ENCODE measurements around the gene DTYMK.

Gene DTYMK

GRCh38 chr2:241655516-241656189, 31.0 kb downstream of the DTYMK start:
- no peak for DNase-seq
- Histone ChIP-seq H3K18ac (ENCODE audit: low read length) (no peak overlapping the region), H4K5ac (ENCODE audit: low read length) (no peak overlapping the region), H2BK5ac (ENCODE audit: low read length) (no peak overlapping the region), H3K36me3 (ENCODE audit: control insufficient read depth, insufficient read depth, low read length) (peaks cover 14% of the 10 kb centered on the region), H3K23ac (ENCODE audit: low read length) (no peak overlapping the region), H4K8ac (ENCODE audit: low read depth, low read length) (no peak overlapping the region), H3K27ac (ENCODE audit: low read depth, low read length) (no peak overlapping the region), H3K4me1 (ENCODE audit: control insufficient read depth, low read depth, low read length) (no peaks in the 10 kb centered on the region), H3K4ac (ENCODE audit: low read depth, low read length) (no peak overlapping the region), H3K79me1 (ENCODE audit: low read length) (peaks cover 15% of the 10 kb centered on the region), H3K9ac (ENCODE audit: low read length) (no peak overlapping the region), H3K27me3 (ENCODE audit: insufficient read depth, low read length, poor library complexity) (no peaks in the 10 kb centered on the region), H2BK120ac (ENCODE audit: low read depth, low read length) (no peak overlapping the region), H3K4me2 (ENCODE audit: low read length) (no peak overlapping the region), H2BK15ac (replicated peaks; ENCODE audit: low read depth) (no peak overlapping the region), H3K56ac (ENCODE audit: low read length) (no peak overlapping the region), H2AK5ac (ENCODE audit: low read length) (no peak overlapping the region), H3K4me3 (ENCODE audit: low read length) (no peak overlapping the region), H3K79me2 (ENCODE audit: control insufficient read depth, insufficient read depth, low read length) (peaks cover 8% of the 10 kb centered on the region)
- WGBS (ENCODE audit: extremely low coverage, insufficient coverage, low lambda C conversion rate), result no CpG with 5 or more reads among the region's 17 CpGs

GRCh38 chr2:241654551-241654950, 32.1 kb downstream of the DTYMK start:
- no peak overlapping the region for H2BK5ac ChIP-seq (ENCODE audit: low read length)
- DNase-seq, result no peak
- no peak overlapping the region for H3K9ac ChIP-seq (ENCODE audit: low read length)
- no peak overlapping the region for H3K4me2 ChIP-seq (ENCODE audit: low read length)
- no peak overlapping the region for H2BK15ac ChIP-seq (replicated peaks; ENCODE audit: low read depth)
- H3K56ac ChIP-seq (ENCODE audit: low read length), result no peak overlapping the region
- peaks cover 14% of the 10 kb centered on the region for H3K36me3 ChIP-seq (ENCODE audit: control insufficient read depth, insufficient read depth, low read length)
- H3K27ac ChIP-seq (ENCODE audit: low read depth, low read length), result no peak overlapping the region
- no peak overlapping the region for H4K5ac ChIP-seq (ENCODE audit: low read length)
- H3K18ac ChIP-seq (ENCODE audit: low read length), result no peak overlapping the region
- no peak overlapping the region for H4K8ac ChIP-seq (ENCODE audit: low read depth, low read length)
- H2AK5ac ChIP-seq (ENCODE audit: low read length), result no peak overlapping the region
- H3K4me3 ChIP-seq (ENCODE audit: low read length), result no peak overlapping the region
- peaks cover 23% of the 10 kb centered on the region for H3K79me1 ChIP-seq (ENCODE audit: low read length)
- no peaks in the 10 kb centered on the region for H3K4me1 ChIP-seq (ENCODE audit: control insufficient read depth, low read depth, low read length)
- H3K4ac ChIP-seq (ENCODE audit: low read depth, low read length), result no peak overlapping the region
- H3K27me3 ChIP-seq (ENCODE audit: insufficient read depth, low read length, poor library complexity), result no peaks in the 10 kb centered on the region
- H3K79me2 ChIP-seq (ENCODE audit: control insufficient read depth, insufficient read depth, low read length), result peaks cover 17% of the 10 kb centered on the region
- WGBS (ENCODE audit: extremely low coverage, insufficient coverage, low lambda C conversion rate), result no CpG with 5 or more reads among the region's 12 CpGs
- H2BK120ac ChIP-seq (ENCODE audit: low read depth, low read length), result no peak overlapping the region
- H3K23ac ChIP-seq (ENCODE audit: low read length), result no peak overlapping the region

DNA sequence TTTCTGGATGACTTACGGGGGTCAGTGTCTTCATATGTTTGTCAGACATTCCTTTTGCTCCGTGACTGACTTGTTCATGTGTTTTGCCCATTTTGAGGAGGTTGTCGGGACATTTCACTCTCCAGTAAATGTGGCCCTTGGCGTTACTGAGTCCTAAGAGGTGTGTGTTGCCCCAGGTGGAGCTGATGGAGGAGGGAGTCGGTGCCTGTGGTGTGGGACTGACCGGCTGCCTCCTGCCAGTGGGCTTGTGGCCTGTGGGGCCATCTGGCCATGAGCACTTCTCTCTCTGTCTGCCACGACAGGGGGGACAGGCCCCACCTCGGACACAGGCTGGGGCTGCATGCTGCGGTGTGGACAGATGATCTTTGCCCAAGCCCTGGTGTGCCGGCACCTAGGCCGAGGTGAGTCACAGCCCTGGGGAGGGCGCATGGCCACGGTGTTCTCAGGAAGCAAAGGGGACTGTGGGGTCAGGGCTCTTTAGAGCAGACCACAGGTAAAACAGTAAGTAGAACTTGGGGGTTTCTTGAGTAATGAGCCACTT, 33.3 kb downstream of the DTYMK start:
- peaks cover 28% of the 10 kb centered on the region for H3K79me1 ChIP-seq (ENCODE audit: low read length)
- peaks cover 28% of the 10 kb centered on the region for H3K79me2 ChIP-seq (ENCODE audit: control insufficient read depth, insufficient read depth, low read length)
- H2BK5ac ChIP-seq (ENCODE audit: low read length), result no peak overlapping the region
- H3K4me3 ChIP-seq (ENCODE audit: low read length), result no peak overlapping the region
- H3K4ac ChIP-seq (ENCODE audit: low read depth, low read length), result no peak overlapping the region
- peaks cover 14% of the 10 kb centered on the region for H3K36me3 ChIP-seq (ENCODE audit: control insufficient read depth, insufficient read depth, low read length)
- H4K5ac ChIP-seq (ENCODE audit: low read length), result no peak overlapping the region
- H3K56ac ChIP-seq (ENCODE audit: low read length), result no peak overlapping the region
- H3K27ac ChIP-seq (ENCODE audit: low read depth, low read length), result no peak overlapping the region
- no peak overlapping the region for H2AK5ac ChIP-seq (ENCODE audit: low read length)
- no peak overlapping the region for H3K9ac ChIP-seq (ENCODE audit: low read length)
- H3K18ac ChIP-seq (ENCODE audit: low read length), result no peak overlapping the region
- DNase-seq, result no peak
- H2BK120ac ChIP-seq (ENCODE audit: low read depth, low read length), result no peak overlapping the region
- no peaks in the 10 kb centered on the region for H3K27me3 ChIP-seq (ENCODE audit: insufficient read depth, low read length, poor library complexity)
- no peak overlapping the region for H3K4me2 ChIP-seq (ENCODE audit: low read length)
- H2BK15ac ChIP-seq (replicated peaks; ENCODE audit: low read depth), result no peak overlapping the region
- WGBS (ENCODE audit: extremely low coverage, insufficient coverage, low lambda C conversion rate), result no CpG with 5 or more reads among the region's 13 CpGs
- H4K8ac ChIP-seq (ENCODE audit: low read depth, low read length), result no peak overlapping the region
- H3K4me1 ChIP-seq (ENCODE audit: control insufficient read depth, low read depth, low read length), result no peaks in the 10 kb centered on the region
- no peak overlapping the region for H3K23ac ChIP-seq (ENCODE audit: low read length)

- no peak overlapping the region for H3K27ac ChIP-seq (ENCODE audit: low read depth, low read length)
- H3K4me2 ChIP-seq (ENCODE audit: low read length), result no peak overlapping the region
- WGBS (ENCODE audit: extremely low coverage, insufficient coverage, low lambda C conversion rate), result no CpG with 5 or more reads among the region's 9 CpGs
- no peak overlapping the region for H3K9ac ChIP-seq (ENCODE audit: low read length)
- no peak overlapping the region for H3K23ac ChIP-seq (ENCODE audit: low read length)
- H3K79me2 ChIP-seq (ENCODE audit: control insufficient read depth, insufficient read depth, low read length), result peaks cover 30% of the 10 kb centered on the region
- no peak overlapping the region for H3K4me3 ChIP-seq (ENCODE audit: low read length)
- no peak for DNase-seq
- peaks cover 28% of the 10 kb centered on the region for H3K79me1 ChIP-seq (ENCODE audit: low read length)
- H3K27me3 ChIP-seq (ENCODE audit: insufficient read depth, low read length, poor library complexity), result no peaks in the 10 kb centered on the region
- H2BK5ac ChIP-seq (ENCODE audit: low read length), result no peak overlapping the region
- H3K4ac ChIP-seq (ENCODE audit: low read depth, low read length), result no peak overlapping the region
- no peak overlapping the region for H2BK15ac ChIP-seq (replicated peaks; ENCODE audit: low read depth)
- H4K5ac ChIP-seq (ENCODE audit: low read length), result no peak overlapping the region
- no peak overlapping the region for H2BK120ac ChIP-seq (ENCODE audit: low read depth, low read length)
- H3K18ac ChIP-seq (ENCODE audit: low read length), result no peak overlapping the region
- H3K4me1 ChIP-seq (ENCODE audit: control insufficient read depth, low read depth, low read length), result no peaks in the 10 kb centered on the region
- H3K56ac ChIP-seq (ENCODE audit: low read length), result no peak overlapping the region
- no peak overlapping the region for H2AK5ac ChIP-seq (ENCODE audit: low read length)
- no peak overlapping the region for H4K8ac ChIP-seq (ENCODE audit: low read depth, low read length)
- H3K36me3 ChIP-seq (ENCODE audit: control insufficient read depth, insufficient read depth, low read length), result peaks cover 14% of the 10 kb centered on the region
These were observed 33.9 kb downstream of the DTYMK start for GRCh38 chr2:241652722-241653121.

- peaks cover 14% of the 10 kb centered on the region for H3K36me3 ChIP-seq (ENCODE audit: control insufficient read depth, insufficient read depth, low read length)
- H3K79me2 ChIP-seq (ENCODE audit: control insufficient read depth, insufficient read depth, low read length), result peaks cover 31% of the 10 kb centered on the region
- H4K8ac ChIP-seq (ENCODE audit: low read depth, low read length), result no peak overlapping the region
These were observed 34.5 kb downstream of the DTYMK start for GRCh38 chr2:241652142-241652541.

GRCh38 chr2:241649927-241650326, 36.7 kb downstream of the DTYMK start:
- H3K4me1 ChIP-seq (ENCODE audit: control insufficient read depth, low read depth, low read length), result no peaks in the 10 kb centered on the region
- no peak overlapping the region for H3K4me3 ChIP-seq (ENCODE audit: low read length)
- no peak overlapping the region for H3K4ac ChIP-seq (ENCODE audit: low read depth, low read length)
- peaks cover 14% of the 10 kb centered on the region for H3K36me3 ChIP-seq (ENCODE audit: control insufficient read depth, insufficient read depth, low read length)
- no peak overlapping the region for H2BK120ac ChIP-seq (ENCODE audit: low read depth, low read length)
- H3K79me2 ChIP-seq (ENCODE audit: control insufficient read depth, insufficient read depth, low read length), result peaks cover 50% of the 10 kb centered on the region
- H2AK5ac ChIP-seq (ENCODE audit: low read length), result no peak overlapping the region
- no peak overlapping the region for H3K4me2 ChIP-seq (ENCODE audit: low read length)
- H3K18ac ChIP-seq (ENCODE audit: low read length), result no peak overlapping the region
- no peak for DNase-seq
- peaks cover 39% of the 10 kb centered on the region for H3K79me1 ChIP-seq (ENCODE audit: low read length)
- no peak overlapping the region for H2BK15ac ChIP-seq (replicated peaks; ENCODE audit: low read depth)
- no peak overlapping the region for H3K27ac ChIP-seq (ENCODE audit: low read depth, low read length)
- no peaks in the 10 kb centered on the region for H3K27me3 ChIP-seq (ENCODE audit: insufficient read depth, low read length, poor library complexity)
- WGBS (ENCODE audit: extremely low coverage, insufficient coverage, low lambda C conversion rate), result no CpG with 5 or more reads among the region's 6 CpGs
- no peak overlapping the region for H2BK5ac ChIP-seq (ENCODE audit: low read length)
- no peak overlapping the region for H3K23ac ChIP-seq (ENCODE audit: low read length)
- no peak overlapping the region for H4K5ac ChIP-seq (ENCODE audit: low read length)
- no peak overlapping the region for H4K8ac ChIP-seq (ENCODE audit: low read depth, low read length)
- no peak overlapping the region for H3K9ac ChIP-seq (ENCODE audit: low read length)
- H3K56ac ChIP-seq (ENCODE audit: low read length), result no peak overlapping the region

More at GRCh38 chr2:241652142-241652541, 34.5 kb downstream of the DTYMK start:
- H3K56ac ChIP-seq (ENCODE audit: low read length), result no peak overlapping the region
- H2AK5ac ChIP-seq (ENCODE audit: low read length), result no peak overlapping the region
- no peak overlapping the region for H2BK15ac ChIP-seq (replicated peaks; ENCODE audit: low read depth)
- DNase-seq, result no peak
- H3K18ac ChIP-seq (ENCODE audit: low read length), result no peak overlapping the region
- no peak overlapping the region for H3K4me2 ChIP-seq (ENCODE audit: low read length)
- no peak overlapping the region for H2BK120ac ChIP-seq (ENCODE audit: low read depth, low read length)
- no peak overlapping the region for H3K4ac ChIP-seq (ENCODE audit: low read depth, low read length)
- no CpG with 5 or more reads among the region's 9 CpGs for WGBS (ENCODE audit: extremely low coverage, insufficient coverage, low lambda C conversion rate)
- H3K27me3 ChIP-seq (ENCODE audit: insufficient read depth, low read length, poor library complexity), result no peaks in the 10 kb centered on the region
- H3K4me3 ChIP-seq (ENCODE audit: low read length), result no peak overlapping the region
- H3K27ac ChIP-seq (ENCODE audit: low read depth, low read length), result no peak overlapping the region
- H3K4me1 ChIP-seq (ENCODE audit: control insufficient read depth, low read depth, low read length), result no peaks in the 10 kb centered on the region
- no peak overlapping the region for H3K23ac ChIP-seq (ENCODE audit: low read length)
- peaks cover 28% of the 10 kb centered on the region for H3K79me1 ChIP-seq (ENCODE audit: low read length)
- no peak overlapping the region for H3K9ac ChIP-seq (ENCODE audit: low read length)
- H4K5ac ChIP-seq (ENCODE audit: low read length), result no peak overlapping the region
- H2BK5ac ChIP-seq (ENCODE audit: low read length), result no peak overlapping the region

Measured in mesendoderm (in vitro differentiated cells).